NCI-H2227 treated with DMSO at 0.1 percent for 48 hours (cell line): Measurements from ENCODE around the gene NGDN.
"Not testable (repeated sequence)": the region's sequence is repeated elsewhere in the genome, so short reads cannot be mapped to it uniquely, and the experiment has no call there.

Source experiments
- DNase-seq: peaks from one replicate; lab custom pipeline; 2025; lab: John Stamatoyannopoulos, UW

NGDN gene

GRCh38 chr14:23438101-23438971 is 31.2 kb upstream of the NGDN start:
- DNase-seq, result no peak

GRCh38 chr14:23439107-23439835 is 30.2 kb upstream of the NGDN start:
- DNase-seq, result no peak

GRCh38 chr14:23441076-23441475 is 28.4 kb upstream of the NGDN start:
- no peak for DNase-seq

GRCh38 chr14:23442721-23443356 is 26.7 kb upstream of the NGDN start:
- DNase-seq, result no peak

GRCh38 chr14:23443411-23443812 is 26.1 kb upstream of the NGDN start:
- no peak for DNase-seq

- no peak for DNase-seq
Measured at GRCh38 chr14:23443881-23444280, 25.6 kb upstream of the NGDN start.

GRCh38 chr14:23444314-23444713 is 25.2 kb upstream of the NGDN start:
- DNase-seq, result no peak

- DNase-seq, result no peak
Measured at GRCh38 chr14:23445773-23446172, 23.7 kb upstream of the NGDN start.

GRCh38 chr14:23446291-23446851 is 23.1 kb upstream of the NGDN start:
- DNase-seq, result no peak

GRCh38 chr14:23447361-23448350 is 21.8 kb upstream of the NGDN start:
- DNase-seq, result no peak

GRCh38 chr14:23449314-23449713 is 20.2 kb upstream of the NGDN start:
- DNase-seq, result no peak

- no peak for DNase-seq
Measured at GRCh38 chr14:23450379-23450778, 19.1 kb upstream of the NGDN start.

- DNase-seq, result no peak
Measured at GRCh38 chr14:23452237-23452636, 17.3 kb upstream of the NGDN start.

GRCh38 chr14:23454445-23454856 is 15.1 kb upstream of the NGDN start:
- no peak for DNase-seq

- DNase-seq, result not testable (repeated sequence)
Measured at GRCh38 chr14:23456883-23457586, 12.5 kb upstream of the NGDN start.

- DNase-seq, result no peak
Measured at GRCh38 chr14:23457587-23458445, 11.7 kb upstream of the NGDN start.

GRCh38 chr14:23460960-23461359 is 8.5 kb upstream of the NGDN start:
- DNase-seq, result no peak

- no peak for DNase-seq
Measured at GRCh38 chr14:23464700-23465099, 4.8 kb upstream of the NGDN start.

GRCh38 chr14:23465261-23465660 is 4.2 kb upstream of the NGDN start:
- no peak for DNase-seq

- no peak for DNase-seq
Measured at GRCh38 chr14:23468704-23469126, 788 bp upstream of the NGDN start.
